Measurements from ENCODE around the gene RNASEH1.

DNA sequence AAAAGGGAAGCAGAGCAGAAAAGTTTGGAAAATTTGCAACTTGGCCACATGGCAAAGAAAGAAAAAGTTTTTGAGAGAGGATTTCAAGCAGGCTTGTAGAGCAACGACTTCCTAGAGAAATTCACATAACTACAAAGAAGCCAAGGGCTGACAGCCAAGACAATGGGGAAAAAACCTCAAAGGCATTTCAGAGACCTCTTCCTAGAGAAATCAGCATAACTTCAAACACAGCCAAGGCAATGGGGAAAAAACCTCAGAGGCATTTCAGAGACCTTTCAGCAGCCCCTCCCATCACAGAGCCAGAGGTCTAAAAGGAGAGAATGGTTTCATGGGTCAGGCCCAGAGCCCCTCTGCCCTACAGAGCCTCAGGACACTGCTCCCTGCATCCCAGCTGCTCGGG lies 46.0 kb downstream of the RNASEH1 start:
- no peak for TF ChIP-seq CTCF (IDR thresholded peaks at IDR 0.05; ENCODE audit: low read depth, low read length, missing input control)
- TF ChIP-seq FOXA1 (IDR thresholded peaks at IDR 0.05) = no peak
- TF ChIP-seq REST (IDR thresholded peaks at IDR 0.05) = no peak
- TF ChIP-seq ATF3 (IDR thresholded peaks at IDR 0.05) = no peak
- TF ChIP-seq EGR1 (IDR thresholded peaks at IDR 0.05; ENCODE audit: low read depth in 2 of 2) = no peak
- no peak for TF ChIP-seq RXRA (IDR thresholded peaks at IDR 0.05)
- TF ChIP-seq HNF4G (IDR thresholded peaks at IDR 0.05) = no peak
- TF ChIP-seq, protein P1, sequence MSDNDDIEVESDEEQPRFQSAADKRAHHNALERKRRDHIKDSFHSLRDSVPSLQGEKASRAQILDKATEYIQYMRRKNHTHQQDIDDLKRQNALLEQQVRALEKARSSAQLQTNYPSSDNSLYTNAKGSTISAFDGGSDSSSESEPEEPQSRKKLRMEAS (IDR thresholded peaks at IDR 0.05) = no peak
- TF ChIP-seq GABPA (IDR thresholded peaks at IDR 0.05 in 1 of 2, conservative IDR thresholded peaks at IDR 0.05 in 1 of 2) = no peak
- TF ChIP-seq SP1 (IDR thresholded peaks at IDR 0.05) = no peak
- no peak for TF ChIP-seq TAF1 (conservative IDR thresholded peaks at IDR 0.05)
